K562 (cell line): Measurements from ENCODE around the gene RIPK4. TPM values are rescaled to one million over a fixed set of nuclear protein-coding genes. Genes with fewer than 3 reads are reported as not detected.

ENCODE experiments used
- ATAC-seq: fragments of 200-7000 bp; cut with Tn5 transposase; 3 replicates; pipeline ENCODE4 v1.9.1; 2020; ENCODE audit warnings: moderate library complexity
- BruUV-seq: library from RNA; stranded (reverse); fragments of 400-500 nt; replicated peaks from 2 replicates; lab custom pipeline; 2021; lab: Mats Ljungman, UMichigan
- CTCF ChIA-PET: fragments of 300-600 bp; formaldehyde crosslinking; extraction: SDS; loops from one replicate; lab custom pipeline; 2021; ENCODE audit warnings: low intra/inter-chr PET ratio; lab: Yijun Ruan, JAX
- POLR2A ChIA-PET: fragments of 300-600, 350-650 bp; sonication (Branson Sonifier 250); formaldehyde crosslinking; extraction: SDS; loops from one replicate; lab custom pipeline; 2021; ENCODE audit warnings: antibody characterized with exemption, inconsistent platforms; lab: Yijun Ruan, JAX
- DNase-seq, 4 experiments: peaks; one replicate each; pipeline versions ENCODE4 v3.0.0 to v3.0.0-alpha.2; 2011 to 2018; ENCODE audit warnings: low spot score in 3 of 4, mixed read lengths in 3 of 4; ENCODE audit errors: extremely low read depth in 1 of 4
- FAIRE-seq: peaks from 2 replicates; lab custom pipeline; 2011; peaks lifted over from hg19 to GRCh38; lab: Jason Lieb, UNC
- H2AFZ ChIP-seq: 2 replicates; pipeline ENCODE4 v1.6.0; 2011; ENCODE audit warnings: low read depth, low read length, control low read depth, inconsistent platforms
- H3K27ac ChIP-seq: fragments of 200-600 bp; 3 replicates; pipeline ENCODE4 v1.8.0; 2011; ENCODE audit warnings: low read depth, mild to moderate bottlenecking, control low read depth, inconsistent platforms, low read length, moderate library complexity, mixed read lengths; ENCODE audit errors: extremely low read depth
- H3K27me3 ChIP-seq, 2 experiments: fragments of 300-600 bp in 1 of 2; 2 replicates in 1 of 2; 3 replicates in 1 of 2; pipeline versions ENCODE4 v1.6.0 to v1.8.0; 2011; ENCODE audit warnings: inconsistent platforms in 2 of 2, low read length in 2 of 2, mild to moderate bottlenecking in 1 of 2, mixed read lengths in 1 of 2, moderate library complexity in 1 of 2; ENCODE audit not compliant: control insufficient read depth in 2 of 2, insufficient read depth in 2 of 2
- H3K36me3 ChIP-seq: fragments of 300-600 bp; 3 replicates; pipeline ENCODE4 v1.8.0; 2011; ENCODE audit warnings: mild to moderate bottlenecking, low read length, inconsistent platforms; ENCODE audit not compliant: control insufficient read depth, insufficient read depth
- H3K4me1 ChIP-seq, 2 experiments: fragments of 200-600 bp in 1 of 2; replicated peaks in 1 of 2; 2 replicates in 1 of 2; 3 replicates in 1 of 2; pipeline versions ENCODE4 v1.5.1 to v1.8.0; 2011; ENCODE audit warnings: inconsistent platforms in 2 of 2, low read length in 2 of 2, mild to moderate bottlenecking in 1 of 2, mixed read lengths in 1 of 2, moderate library complexity in 1 of 2; ENCODE audit not compliant: control insufficient read depth in 2 of 2, insufficient read depth in 2 of 2
- H3K4me2 ChIP-seq: 2 replicates; pipeline ENCODE4 v1.6.1; 2011; ENCODE audit warnings: low read length, control low read depth, inconsistent platforms, mixed read lengths; ENCODE audit not compliant: insufficient read depth
- H3K4me3 ChIP-seq: fragments of 200-600 bp; sonication (generic), shearing (Covaris generic); 2 replicates; pipeline ENCODE4 v1.5.1; 2016; ENCODE audit warnings: control low read depth, inconsistent platforms
- H3K79me2 ChIP-seq: fragments of 200-600 bp; 3 replicates; pipeline ENCODE4 v1.8.0; 2011; ENCODE audit warnings: low read length, inconsistent platforms; ENCODE audit not compliant: control insufficient read depth, insufficient read depth
- H3K9ac ChIP-seq, 2 experiments: 2 replicates each; pipeline versions ENCODE4 v1.6.0 to v1.6.1; 2011; ENCODE audit warnings: low read depth in 2 of 2, low read length in 2 of 2, control low read depth in 1 of 2, inconsistent platforms in 1 of 2, mild to moderate bottlenecking in 1 of 2, mixed read lengths in 1 of 2; ENCODE audit not compliant: insufficient read depth in 1 of 2
- H3K9me1 ChIP-seq: one replicate; pipeline ENCODE4 v1.6.0; 2011; ENCODE audit warnings: inconsistent platforms, mild to moderate bottlenecking, low read length, moderate library complexity; ENCODE audit not compliant: control insufficient read depth, insufficient read depth
- H3K9me3 ChIP-seq: replicated peaks from 2 replicates; pipeline ENCODE4 v1.5.1; 2011; ENCODE audit warnings: low read depth, low read length, inconsistent platforms; ENCODE audit not compliant: control insufficient read depth, insufficient read depth
- H4K20me1 ChIP-seq: replicated peaks from 2 replicates; pipeline ENCODE4 v1.6.1; 2011; ENCODE audit warnings: low read length, inconsistent platforms, mixed read lengths; ENCODE audit not compliant: control insufficient read depth, insufficient read depth
- BMI1 ChIP-seq: fragments of 150-350 bp; IDR thresholded peaks from 2 replicates; pipeline ENCODE4 v1.6.1; 2014; ENCODE audit warnings: low read length
- EP300 ChIP-seq: IDR thresholded peaks from 2 replicates; pipeline ENCODE4 v1.6.1; 2012; ENCODE audit warnings: low read length, improper control_type of control experiment
- HDAC2 ChIP-seq: fragments of 450-650 bp; IDR thresholded peaks from 2 replicates; pipeline ENCODE4 v1.6.1; 2016; ENCODE audit warnings: mild to moderate bottlenecking
- HMGN3 ChIP-seq: IDR thresholded peaks from 2 replicates; pipeline ENCODE4 v1.6.1; 2011; ENCODE audit warnings: borderline replicate concordance, low read depth, mild to moderate bottlenecking, mixed read lengths, low read length; ENCODE audit not compliant: insufficient read length; ENCODE audit errors: extremely low read depth
- HNRNPL ChIP-seq: fragments of 200-400 bp; formaldehyde crosslinking; IDR thresholded peaks from 2 replicates; pipeline ENCODE4 v1.6.1; 2017; ENCODE audit warnings: low read depth, mild to moderate bottlenecking, low read length
- KAT2B ChIP-seq: IDR thresholded peaks from one replicate; pipeline ENCODE4 v1.6.1; 2012; ENCODE audit warnings: low read depth, mild to moderate bottlenecking, control low read depth, inconsistent platforms, low read length, moderate library complexity
- MAZ ChIP-seq, 2 experiments: fragments of 450-650 bp in 1 of 2; sonication (generic) in 1 of 2; formaldehyde crosslinking; IDR thresholded peaks in 1 of 2; conservative IDR thresholded peaks in 1 of 2; 2 replicates each; pipeline versions ENCODE4 v1.4.0 to v1.5.0; 2020; ENCODE audit warnings: mild to moderate bottlenecking in 1 of 2, missing genetic modification reagents in 1 of 2
- PHF20 ChIP-seq: fragments of 450-650 bp; IDR thresholded peaks from 2 replicates; pipeline ENCODE4 v1.6.1; 2018; ENCODE audit not compliant: partially characterized antibody
- SETDB1 ChIP-seq: IDR thresholded peaks from one replicate; pipeline ENCODE4 v1.6.1; 2012; ENCODE audit warnings: low read length, control low read depth, inconsistent platforms
- ZNF197 ChIP-seq: fragments of 200-800 bp; sonication (Bioruptor generic); IDR thresholded peaks from 2 replicates; pipeline ENCODE4 v1.6.1; 2016; ENCODE audit warnings: low read depth, missing genetic modification characterization, missing compliant biosample characterization
- ZNF318 ChIP-seq, 2 experiments: fragments of 450-650 bp; IDR thresholded peaks; 2 replicates each; pipeline ENCODE4 v1.6.1; 2016; ENCODE audit warnings: mild to moderate bottlenecking in 2 of 2, borderline replicate concordance in 1 of 2, low read depth in 1 of 2, moderate library complexity in 1 of 2
- ZNF445 ChIP-seq: fragments of 250-450 bp; sonication (Bioruptor Pico); IDR thresholded peaks from 2 replicates; pipeline ENCODE4 v1.4.0; 2020; ENCODE audit warnings: low read depth, mild to moderate bottlenecking, moderate library complexity
- WGBS: fragments of 100-300 bp; shearing (Covaris generic); methylation state at CpG from one replicate; pipeline ENCODE4 v1.1.6; 2016; ENCODE audit warnings: low coverage, mixed read lengths; ENCODE audit not compliant: insufficient coverage; ENCODE audit errors: missing lambda C conversion rate; 5-methylcytosine and 5-hydroxymethylcytosine counted together
- in situ Hi-C: fragments of 300-500 bp; cut with MboI; formaldehyde crosslinking; loops from 4 replicates; pipeline ENCODE4 v1.15.0; 2018; ENCODE audit warnings: inconsistent platforms, mixed read lengths
- intact Hi-C: fragments of 100-400 bp; cut with micrococcal nuclease; formaldehyde crosslinking; loops from 2 replicates; pipeline ENCODE4 v1.14.2; 2022
- polyA plus RNA-seq, 8 experiments: library from polyadenylated mRNA; depleted of rRNA in 4 of 8; stranded (reverse) in 5 of 8; unstranded in 3 of 8; fragments of >200 nt; fragmentation: Nextera tagmentation in 2 of 8; fragmentation: Illumina TruSeq in 1 of 8; extraction: Ambion mirVana in 2 of 8; extraction: Trizol in 1 of 8; gene quantifications; 2 replicates each; pipeline versions ENCODE4 v1.2.1 to v1.2.3, GENCODE V29; 2011 to 2014; ENCODE audit warnings: inconsistent platforms in 1 of 8, missing spikeins in 1 of 8
- total RNA-seq, 7 experiments: library from RNA; depleted of rRNA in 6 of 7; stranded (reverse); fragments of >200 nt in 6 of 7; fragmentation: Illumina TruSeq in 2 of 7; extraction: Trizol in 2 of 7; gene quantifications; 2 replicates each; pipeline versions ENCODE4 v1.2.1 to v1.2.3, GENCODE V29; 2011 to 2021; ENCODE audit warnings: low replicate concordance in 1 of 7

The RIPK4 gene
- total and polyA plus RNA-seq, 9 of the 15 experiments (the other 6 are each of a cell fraction or from before 2014, with no cell fraction given), result not detected

GRCh38 chr21:41813226-41813625 lies 46.4 kb upstream of the RIPK4 start:
- H3K36me3 ChIP-seq, result peaks cover 42% of the 10 kb centered on the region; the same call in 1 of the 3 replicates
- no peaks in the 10 kb centered on the region for H3K79me2 ChIP-seq
- ChIA-PET POLR2A (no interaction called here), CTCF (no interaction called here)
- no TSS peak for BruUV-seq
- H3K4me3 ChIP-seq, result no peak overlapping the region
- in situ Hi-C loops (no loop called here), intact Hi-C loops (no loop called here)
- DNase-seq (no peak), FAIRE-seq (no peak), ATAC-seq (no peak)
- H3K9me3 ChIP-seq, result no peaks in the 10 kb centered on the region
- H3K9me1 ChIP-seq, result peaks cover 4% of the 10 kb centered on the region
- no peaks in the 10 kb centered on the region for H3K27me3 ChIP-seq
- H3K9ac ChIP-seq, result no peak overlapping the region
- H3K4me1 ChIP-seq, result peaks cover 0 to 12% of the 10 kb centered on the region in 2 experiments; a peak in 1 of 5 replicates
- no peak overlapping the region for H3K27ac ChIP-seq
- no peak overlapping the region for H2AFZ ChIP-seq
- no peak overlapping the region for H3K4me2 ChIP-seq
- no peaks in the 10 kb centered on the region for H4K20me1 ChIP-seq
- WGBS, result 86% methylated on average over 11 of the region's 11 CpGs
- TF ChIP-seq EP300 (no peak), ZNF445 (no peak), ZNF197 (no peak), KAT2B (no peak), SETDB1 (no peak), HMGN3 (no peak), PHF20 (no peak), ZNF318 (IDR thresholded peaks at IDR 0.05; ENCODE audit: borderline replicate concordance in 1 of 2, low read depth in 1 of 2) (no peak), HDAC2 (no peak), BMI1 (no peak), HNRNPL (no peak), MAZ (CRISPR knock-in tag; conservative IDR thresholded peaks at IDR 0.05 in 1 of 2, IDR thresholded peaks at IDR 0.05 in 1 of 2) (no peak)
- TF ChIP-seq, all 486 proteins: peak for 0
